HL-60 (cell line): ENCODE results near the gene ASB3.
A peak's percentile ranks its signal among the peaks of the same experiment; 100 is the strongest.

ENCODE experiments used
- DNase-seq, 2 experiments: peaks; one replicate each; pipeline ENCODE4 v3.0.0-alpha.2; 2010 to 2020; ENCODE audit warnings: low read depth in 1 of 2, low spot score in 1 of 2
- H3K27ac ChIP-seq: fragments of 250-450 bp; sonication (Bioruptor Pico); replicated peaks from 2 replicates; pipeline ENCODE4 v1.5.1; 2020; ENCODE audit warnings: mild to moderate bottlenecking, moderate library complexity
- H3K27me3 ChIP-seq: fragments of 250-450 bp; sonication (Bioruptor Pico); 2 replicates; pipeline ENCODE4 v1.5.1; 2021; ENCODE audit warnings: mild to moderate bottlenecking, moderate library complexity; ENCODE audit not compliant: insufficient read depth, poor library complexity, severe bottlenecking
- H3K4me3 ChIP-seq: replicated peaks from 2 replicates; pipeline ENCODE4 v1.5.1; 2011; ENCODE audit warnings: mild to moderate bottlenecking, control low read depth, low read length; ENCODE audit not compliant: insufficient read depth
- CTCF ChIP-seq: IDR thresholded peaks from one replicate; pipeline ENCODE4 v1.5.1; 2011; ENCODE audit warnings: low read length, control low read depth, inconsistent platforms; ENCODE audit not compliant: insufficient read depth
- GABPA ChIP-seq: IDR thresholded peaks from 2 replicates; pipeline ENCODE4 v1.6.1; 2012; ENCODE audit warnings: low read depth
- POLR2AphosphoS5 ChIP-seq: IDR thresholded peaks from 2 replicates; pipeline ENCODE4 v1.6.1; 2012; ENCODE audit warnings: low read depth
- REST ChIP-seq: IDR thresholded peaks from 2 replicates; pipeline ENCODE4 v1.6.1; 2012; ENCODE audit warnings: low read depth; ENCODE audit not compliant: insufficient replicate concordance
- SPI1 ChIP-seq: IDR thresholded peaks from 2 replicates; pipeline ENCODE4 v1.6.1; 2012; ENCODE audit warnings: low read depth, mild to moderate bottlenecking, borderline replicate concordance

The ASB3 gene

GRCh38 chr2:53818854-53819435 lies 32.2 kb upstream of the ASB3 start:
- Histone ChIP-seq H3K4me3 (no peak overlapping the region), H3K27me3 (no peaks in the 10 kb centered on the region), H3K27ac (no peak overlapping the region)
- TF ChIP-seq CTCF (no peak), GABPA (no peak), SPI1 (no peak), POLR2AphosphoS5 (no peak), REST (no peak)
- DNase-seq: no peak

GRCh38 chr2:53813151-53813550 lies 26.4 kb upstream of the ASB3 start:
- no peak overlapping the region for H3K27ac ChIP-seq
- DNase-seq: peak in 1 of 2 experiments; percentile 32
- H3K27me3 ChIP-seq: no peaks in the 10 kb centered on the region
- TF ChIP-seq GABPA (no peak), CTCF (no peak), REST (no peak), SPI1 (no peak), POLR2AphosphoS5 (no peak)
- H3K4me3 ChIP-seq: no peak overlapping the region

GRCh38 chr2:53811601-53812000 lies 24.8 kb upstream of the ASB3 start:
- H3K27me3 ChIP-seq: no peaks in the 10 kb centered on the region
- H3K27ac ChIP-seq: no peak overlapping the region
- TF ChIP-seq GABPA (no peak), SPI1 (no peak), CTCF (no peak), POLR2AphosphoS5 (no peak)
- H3K4me3 ChIP-seq: no peak overlapping the region
- no peak for DNase-seq

GRCh38 chr2:53802617-53803151 lies 15.9 kb upstream of the ASB3 start:
- DNase-seq: peak; percentile 21 to 33
- TF ChIP-seq CTCF (no peak), REST (no peak), POLR2AphosphoS5 (no peak), SPI1 (no peak), GABPA (no peak)
- Histone ChIP-seq H3K27me3 (no peaks in the 10 kb centered on the region), H3K4me3 (no peak overlapping the region), H3K27ac (no peak overlapping the region)
